Loucy (cell line): Measurements from ENCODE around the gene DEFB129.

ENCODE experiments used
- H2AFZ ChIP-seq: fragments of 200-600 bp; sonication (generic); 2 replicates; pipeline ENCODE4 v1.6.0; 2016; ENCODE audit warnings: antibody characterized with exemption, mild to moderate bottlenecking, low read length, moderate library complexity
- H3F3A ChIP-seq: fragments of 200-600 bp; 2 replicates; pipeline ENCODE4 v1.6.0; 2016; ENCODE audit warnings: antibody characterized with exemption, low read depth, mild to moderate bottlenecking
- H3K27me3 ChIP-seq: fragments of 200-600 bp; sonication (generic); 2 replicates; pipeline ENCODE4 v1.6.1; 2014; ENCODE audit warnings: low read length, mild to moderate bottlenecking; ENCODE audit not compliant: insufficient read depth, poor library complexity, severe bottlenecking
- H3K36me3 ChIP-seq: fragments of 200-600 bp; sonication (generic); 2 replicates; pipeline ENCODE4 v1.6.1; 2016; ENCODE audit warnings: low read length; ENCODE audit not compliant: insufficient read depth
- H3K4me1 ChIP-seq: fragments of 200-600 bp; sonication (generic); 2 replicates; pipeline ENCODE4 v1.5.1; 2014; ENCODE audit warnings: low read length, mild to moderate bottlenecking; ENCODE audit not compliant: insufficient read depth, poor library complexity, severe bottlenecking
- H3K4me2 ChIP-seq: fragments of 200-600 bp; sonication (generic); 2 replicates; pipeline ENCODE4 v1.6.0; 2014; ENCODE audit warnings: antibody characterized with exemption, low read length, low read depth, mild to moderate bottlenecking; ENCODE audit not compliant: poor library complexity, severe bottlenecking
- H3K4me3 ChIP-seq: fragments of 200-600 bp; sonication (generic); 2 replicates; pipeline ENCODE4 v1.5.1; 2014; ENCODE audit warnings: low read length, mild to moderate bottlenecking, mixed read lengths; ENCODE audit not compliant: poor library complexity, severe bottlenecking
- H3K79me2 ChIP-seq: fragments of 200-600 bp; sonication (generic); 2 replicates; pipeline ENCODE4 v1.6.1; 2014; ENCODE audit warnings: low read length; ENCODE audit not compliant: insufficient read depth
- H3K9ac ChIP-seq: fragments of 200-600 bp; sonication (generic); 2 replicates; pipeline ENCODE4 v1.6.0; 2014; ENCODE audit warnings: mild to moderate bottlenecking, low read depth, low read length, moderate library complexity; ENCODE audit not compliant: poor library complexity, severe bottlenecking
- H3K9me2 ChIP-seq: fragments of 200-600 bp; sonication (generic); replicated peaks from 2 replicates; pipeline ENCODE4 v1.6.1; 2016; ENCODE audit warnings: low read depth, low read length, mixed read lengths
- H3K9me3 ChIP-seq: fragments of 200-600 bp; sonication (generic); 2 replicates; pipeline ENCODE4 v1.6.1; 2014; ENCODE audit warnings: mild to moderate bottlenecking, antibody characterized with exemption, low read length, low read depth; ENCODE audit not compliant: insufficient read depth
- H4K20me1 ChIP-seq: fragments of 200-600 bp; sonication (generic); 2 replicates; pipeline ENCODE4 v1.6.0; 2014; ENCODE audit warnings: antibody characterized with exemption, low read length, mild to moderate bottlenecking; ENCODE audit not compliant: insufficient read depth, poor library complexity, severe bottlenecking
- EZH2phosphoT487 ChIP-seq: fragments of 200-600 bp; IDR thresholded peaks from 2 replicates; pipeline ENCODE4 v1.6.1; 2018; ENCODE audit warnings: antibody characterized with exemption, mild to moderate bottlenecking, moderate library complexity, borderline replicate concordance
- TF ChIP-seq, protein P1 (sequence below): fragments of 200-600 bp; sonication (generic); conservative IDR thresholded peaks from 2 replicates; pipeline ENCODE4 v1.5.1; 2014; ENCODE audit warnings: mild to moderate bottlenecking, antibody characterized with exemption, low read length

DEFB129 gene

DNA sequence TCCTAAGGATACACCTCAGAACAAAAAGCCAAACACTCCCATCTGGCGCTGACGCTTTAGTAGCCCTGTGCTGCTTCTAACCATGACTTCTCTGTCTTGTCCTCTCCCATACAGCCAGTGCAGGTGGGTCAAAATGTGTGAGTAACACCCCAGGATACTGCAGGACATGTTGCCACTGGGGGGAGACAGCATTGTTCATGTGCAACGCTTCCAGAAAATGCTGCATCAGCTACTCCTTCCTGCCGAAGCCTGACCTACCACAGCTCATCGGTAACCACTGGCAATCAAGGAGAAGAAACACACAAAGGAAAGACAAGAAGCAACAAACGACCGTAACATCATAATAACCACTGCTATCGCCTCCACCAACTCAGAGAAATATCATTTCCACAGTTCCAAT lies 31.9 kb downstream of the DEFB129 start:
- Histone ChIP-seq H3K36me3 (no peaks in the 10 kb centered on the region), H3K9ac (no peak overlapping the region), H2AFZ (peak overlapping the region; percentile 71), H3K79me2 (no peaks in the 10 kb centered on the region), H3K27me3 (no peaks in the 10 kb centered on the region), H3F3A (no peaks in the 10 kb centered on the region), H3K4me3 (no peak overlapping the region), H3K4me1 (peaks cover 16% of the 10 kb centered on the region), H3K4me2 (peak overlapping the region; percentile 6), H3K9me2 (no peaks in the 10 kb centered on the region), H3K9me3 (no peaks in the 10 kb centered on the region), H4K20me1 (no peaks in the 10 kb centered on the region)
- no peak for TF ChIP-seq EZH2phosphoT487
- TF ChIP-seq, protein P1, sequence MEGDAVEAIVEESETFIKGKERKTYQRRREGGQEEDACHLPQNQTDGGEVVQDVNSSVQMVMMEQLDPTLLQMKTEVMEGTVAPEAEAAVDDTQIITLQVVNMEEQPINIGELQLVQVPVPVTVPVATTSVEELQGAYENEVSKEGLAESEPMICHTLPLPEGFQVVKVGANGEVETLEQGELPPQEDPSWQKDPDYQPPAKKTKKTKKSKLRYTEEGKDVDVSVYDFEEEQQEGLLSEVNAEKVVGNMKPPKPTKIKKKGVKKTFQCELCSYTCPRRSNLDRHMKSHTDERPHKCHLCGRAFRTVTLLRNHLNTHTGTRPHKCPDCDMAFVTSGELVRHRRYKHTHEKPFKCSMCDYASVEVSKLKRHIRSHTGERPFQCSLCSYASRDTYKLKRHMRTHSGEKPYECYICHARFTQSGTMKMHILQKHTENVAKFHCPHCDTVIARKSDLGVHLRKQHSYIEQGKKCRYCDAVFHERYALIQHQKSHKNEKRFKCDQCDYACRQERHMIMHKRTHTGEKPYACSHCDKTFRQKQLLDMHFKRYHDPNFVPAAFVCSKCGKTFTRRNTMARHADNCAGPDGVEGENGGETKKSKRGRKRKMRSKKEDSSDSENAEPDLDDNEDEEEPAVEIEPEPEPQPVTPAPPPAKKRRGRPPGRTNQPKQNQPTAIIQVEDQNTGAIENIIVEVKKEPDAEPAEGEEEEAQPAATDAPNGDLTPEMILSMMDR, result peak; percentile 63

DNA sequence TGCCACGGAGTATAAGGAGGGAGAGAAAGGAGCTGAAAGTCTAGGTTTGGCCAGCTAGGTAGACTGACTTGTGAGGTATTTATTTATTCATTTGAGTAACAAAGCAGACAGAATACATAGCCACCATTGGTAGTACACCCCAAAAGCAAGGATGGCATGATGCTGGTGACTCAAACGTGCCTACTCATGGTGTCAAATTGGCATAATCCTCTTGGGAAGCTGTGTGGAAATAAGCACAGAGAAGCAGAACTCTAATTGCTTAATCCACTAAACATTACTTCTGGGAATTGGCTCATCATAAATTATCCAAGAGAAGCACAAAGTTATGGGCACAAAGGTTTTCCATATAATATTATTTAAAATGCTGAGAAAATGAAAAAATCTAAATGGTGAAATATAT lies 32.9 kb downstream of the DEFB129 start:
- no peak overlapping the region for H2AFZ ChIP-seq

DNA sequence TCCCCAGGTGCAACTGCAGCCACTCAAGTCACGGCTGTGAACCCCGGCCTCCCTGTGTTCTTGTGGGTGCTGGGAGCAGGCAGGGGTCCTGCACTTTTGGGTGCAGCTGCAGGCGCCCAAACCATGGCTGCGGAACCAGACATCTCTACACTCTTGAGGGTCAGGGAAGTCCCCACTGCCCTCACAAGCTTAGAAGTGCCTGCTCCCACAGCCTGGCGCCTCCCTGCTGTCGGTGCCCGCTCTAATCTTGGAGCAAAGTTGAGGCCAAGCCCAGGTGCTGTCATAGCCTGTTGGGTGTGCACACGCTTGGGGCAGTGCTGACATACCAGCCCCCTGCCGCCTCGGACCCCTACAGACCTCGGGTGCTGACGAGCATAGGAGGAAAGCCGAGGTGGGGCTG lies 36.6 kb downstream of the DEFB129 start:
- H3K4me1 ChIP-seq, result peaks cover 16% of the 10 kb centered on the region
- no peak overlapping the region for H3K9ac ChIP-seq
- H3K36me3 ChIP-seq, result no peaks in the 10 kb centered on the region
- H3K79me2 ChIP-seq, result no peaks in the 10 kb centered on the region
- H2AFZ ChIP-seq, result no peak overlapping the region
- no peak overlapping the region for H3K4me2 ChIP-seq
- H4K20me1 ChIP-seq, result no peaks in the 10 kb centered on the region
- H3K4me3 ChIP-seq, result no peak overlapping the region
- H3K9me3 ChIP-seq, result no peaks in the 10 kb centered on the region
- H3K9me2 ChIP-seq, result no peaks in the 10 kb centered on the region
- H3K27me3 ChIP-seq, result no peaks in the 10 kb centered on the region
- no peaks in the 10 kb centered on the region for H3F3A ChIP-seq
- TF ChIP-seq, protein P1, result no peak
- TF ChIP-seq EZH2phosphoT487, result no peak

More for the DNA sequence above, 32.9 kb downstream of the DEFB129 start:
- Histone ChIP-seq H3K4me1 (peaks cover 16% of the 10 kb centered on the region), H3K27me3 (no peaks in the 10 kb centered on the region), H3F3A (no peaks in the 10 kb centered on the region), H4K20me1 (no peaks in the 10 kb centered on the region), H3K9me2 (no peaks in the 10 kb centered on the region), H3K4me3 (no peak overlapping the region), H3K4me2 (no peak overlapping the region), H3K9ac (no peak overlapping the region), H3K79me2 (no peaks in the 10 kb centered on the region), H3K36me3 (no peaks in the 10 kb centered on the region), H3K9me3 (no peaks in the 10 kb centered on the region)
- TF ChIP-seq, protein P1, result no peak
- no peak for TF ChIP-seq EZH2phosphoT487
